H7 (cell line): Measurements from ENCODE around the gene ATP13A3. TPM values are rescaled to one million over a fixed set of nuclear protein-coding genes. Genes with fewer than 3 reads are reported as not detected.
A peak's percentile ranks its signal among the peaks of the same experiment; 100 is the strongest.

Experiments
- DNase-seq: peaks from one replicate; pipeline ENCODE4 v3.0.0; 2012
- H3K27me3 ChIP-seq: 2 replicates; pipeline ENCODE4 v1.6.0; 2011; ENCODE audit warnings: mild to moderate bottlenecking, low read length; ENCODE audit not compliant: control insufficient read depth, insufficient read depth
- H3K36me3 ChIP-seq: replicated peaks from 2 replicates; pipeline ENCODE4 v1.5.1; 2011; ENCODE audit warnings: low read length; ENCODE audit not compliant: control insufficient read depth, insufficient read depth
- H3K4me3 ChIP-seq: 2 replicates; pipeline ENCODE4 v1.5.1; 2011; ENCODE audit warnings: low read depth, mild to moderate bottlenecking, control low read depth, low read length, moderate library complexity; ENCODE audit not compliant: insufficient read depth
- total RNA-seq: library from RNA; depleted of rRNA; stranded (reverse); fragments of >200 nt; shearing (Covaris generic); gene quantifications from 2 replicates; pipeline ENCODE4 v1.2.3, GENCODE V29; 2014

The ATP13A3 gene
- total RNA-seq, 1 experiment from 2014 or later: 46.5 TPM

- Histone ChIP-seq H3K27me3 (no peaks in the 10 kb centered on the region), H3K4me3 (no peak overlapping the region), H3K36me3 (no peaks in the 10 kb centered on the region; the same call in 1 of the 2 replicates)
- no peak for DNase-seq
Observed at GRCh38 chr3:194418671-194419070, 68.1 kb downstream of the ATP13A3 start.

DNA sequence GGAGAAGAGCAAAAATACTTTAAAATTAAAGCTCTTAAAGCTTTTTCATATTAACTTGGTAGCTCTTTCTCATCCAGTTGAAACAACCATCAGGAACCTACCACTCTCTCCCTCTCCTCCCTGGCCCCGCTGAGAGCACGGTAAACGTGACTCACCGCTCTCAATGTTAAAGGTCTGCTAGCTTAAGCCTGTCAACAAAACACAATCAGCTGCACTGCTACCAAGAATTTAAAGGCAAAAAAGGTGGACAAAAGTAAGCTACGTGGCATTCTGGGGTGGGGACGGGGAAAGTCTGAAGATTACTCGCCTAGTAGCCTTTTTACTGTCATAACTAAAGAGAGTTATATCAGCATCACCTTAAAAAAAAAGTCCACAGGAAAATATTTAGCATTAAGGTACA is 79.4 kb downstream of the ATP13A3 start:
- H3K4me3 ChIP-seq: no peak overlapping the region
- DNase-seq: no peak
- peaks cover 4% of the 10 kb centered on the region for H3K36me3 ChIP-seq
- H3K27me3 ChIP-seq: no peaks in the 10 kb centered on the region

GRCh38 chr3:194405766-194406165 is 81.0 kb downstream of the ATP13A3 start:
- peaks cover 3% of the 10 kb centered on the region for H3K36me3 ChIP-seq
- DNase-seq: no peak
- H3K27me3 ChIP-seq: no peaks in the 10 kb centered on the region
- H3K4me3 ChIP-seq: no peak overlapping the region

GRCh38 chr3:194404365-194405140 is 82.2 kb downstream of the ATP13A3 start:
- H3K36me3 ChIP-seq: peaks cover 2% of the 10 kb centered on the region
- no peaks in the 10 kb centered on the region for H3K27me3 ChIP-seq
- no peak overlapping the region for H3K4me3 ChIP-seq
- no peak for DNase-seq

- Histone ChIP-seq H3K27me3 (peaks cover 6% of the 10 kb centered on the region; the same call in 1 of the 2 replicates), H3K4me3 (no peak overlapping the region), H3K36me3 (no peaks in the 10 kb centered on the region; the same call in 1 of the 2 replicates)
- no peak for DNase-seq
Observed at GRCh38 chr3:194401868-194402329, 84.9 kb downstream of the ATP13A3 start.

- peaks cover 6% of the 10 kb centered on the region; the same call in 1 of the 2 replicates for H3K27me3 ChIP-seq
- no peak for DNase-seq
- H3K36me3 ChIP-seq: no peaks in the 10 kb centered on the region; the same call in 1 of the 2 replicates
- no peak overlapping the region for H3K4me3 ChIP-seq
Observed at GRCh38 chr3:194401346-194401745, 85.5 kb downstream of the ATP13A3 start.

GRCh38 chr3:194399874-194400411 is 86.9 kb downstream of the ATP13A3 start:
- Histone ChIP-seq H3K27me3 (peaks cover 6% of the 10 kb centered on the region; the same call in 1 of the 2 replicates), H3K36me3 (no peaks in the 10 kb centered on the region), H3K4me3 (no peak overlapping the region)
- DNase-seq: no peak

GRCh38 chr3:194399166-194399565 is 87.6 kb downstream of the ATP13A3 start, which contains the start of gene GP5:
Gene GP5, minus strand, starts transcription at chr3:194399266. Its CDS starts 984 bp downstream, at chr3:194398282.
- Histone ChIP-seq H3K27me3 (peaks cover 6% of the 10 kb centered on the region; the same call in 1 of the 2 replicates), H3K36me3 (no peaks in the 10 kb centered on the region), H3K4me3 (no peak within 1 kb of the TSS)
- DNase-seq: no peak

- peak; percentile 36 for DNase-seq
- Histone ChIP-seq H3K4me3 (no peak overlapping the region), H3K27me3 (peaks cover 6% of the 10 kb centered on the region; the same call in 1 of the 2 replicates), H3K36me3 (no peaks in the 10 kb centered on the region)
Observed at GRCh38 chr3:194397757-194398312, 89.0 kb downstream of the ATP13A3 start.

GRCh38 chr3:194396859-194397756 is 89.7 kb downstream of the ATP13A3 start:
- Histone ChIP-seq H3K27me3 (peaks cover 6% of the 10 kb centered on the region; the same call in 1 of the 2 replicates), H3K36me3 (no peaks in the 10 kb centered on the region), H3K4me3 (peak overlapping the region; percentile 19; the same call in 1 of the 2 replicates)
- DNase-seq: peak; percentile 72

DNA sequence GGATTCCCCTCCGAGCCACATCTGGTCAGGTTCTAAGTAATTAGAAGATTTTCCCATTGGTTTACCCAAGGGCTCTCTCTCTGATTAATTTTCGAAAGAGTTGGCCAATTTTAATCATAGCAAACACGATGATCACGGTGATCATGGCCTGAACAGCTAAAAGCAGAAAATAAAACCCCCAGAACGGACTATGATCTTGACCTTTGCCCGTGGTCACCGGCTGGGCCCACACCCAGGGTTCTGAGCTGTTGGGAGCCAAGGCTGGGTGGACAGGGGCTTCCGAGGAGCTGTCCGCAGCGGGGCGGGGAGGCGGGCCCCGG is 90.3 kb downstream of the ATP13A3 start:
- Histone ChIP-seq H3K36me3 (no peaks in the 10 kb centered on the region), H3K4me3 (no peak overlapping the region), H3K27me3 (peaks cover 6% of the 10 kb centered on the region; the same call in 1 of the 2 replicates)
- DNase-seq: no peak

- peak; percentile 87 for DNase-seq
- H3K36me3 ChIP-seq: no peaks in the 10 kb centered on the region
- no peak overlapping the region for H3K4me3 ChIP-seq
- H3K27me3 ChIP-seq: peaks cover 6% of the 10 kb centered on the region; the same call in 1 of the 2 replicates
Observed at GRCh38 chr3:194395778-194396538, 90.8 kb downstream of the ATP13A3 start.

- no peaks in the 10 kb centered on the region for H3K36me3 ChIP-seq
- DNase-seq: no peak
- H3K4me3 ChIP-seq: no peak overlapping the region
- H3K27me3 ChIP-seq: peaks cover 6% of the 10 kb centered on the region; the same call in 1 of the 2 replicates
Observed at GRCh38 chr3:194395212-194395611, 91.6 kb downstream of the ATP13A3 start.
